Heart left ventricle (tissue), 16 donors: ENCODE results near the gene RIF1. TPM values are rescaled to one million over a fixed set of nuclear protein-coding genes. Genes with fewer than 3 reads are reported as not detected.

Experiments
- ATAC-seq, 4 donors: fragments of 200-7000 bp; cut with Tn5 transposase; one replicate each; pipeline ENCODE4 v1.9.1; 2020 to 2022; ENCODE audit warnings: moderate library complexity in 4 of 4, mild to moderate bottlenecking in 3 of 4, moderate number of reproducible peaks in 1 of 4
- DNase-seq, 5 donors: peaks; one replicate each; pipeline ENCODE4 v3.0.0-alpha.2; 2020
- H3K27ac ChIP-seq, 12 donors: fragments of 200-600 bp; sonication (generic) in 4 of 12; one replicate each; pipeline versions ENCODE4 v1.5.0 to v1.8.0; 2016 to 2022; ENCODE audit warnings: mild to moderate bottlenecking in 2 of 12
- H3K27me3 ChIP-seq, 9 donors: fragments of 200-600 bp; sonication (generic) in 2 of 9; one replicate each; pipeline versions ENCODE4 v1.5.1 to v1.8.0; 2016 to 2022; ENCODE audit warnings: mild to moderate bottlenecking in 3 of 9
- H3K36me3 ChIP-seq, 9 donors: fragments of 200-600 bp; sonication (generic) in 2 of 9; one replicate each; pipeline versions ENCODE4 v1.5.0 to v1.8.0; 2018 to 2022; ENCODE audit warnings: mild to moderate bottlenecking in 2 of 9
- H3K4me1 ChIP-seq, 12 donors: fragments of 200-600 bp; sonication (generic) in 4 of 12; one replicate each; pipeline versions ENCODE4 v1.5.0 to v1.8.0; 2016 to 2022; ENCODE audit warnings: mild to moderate bottlenecking in 3 of 12
- H3K4me3 ChIP-seq, 12 donors: fragments of 200-600 bp; sonication (generic) in 4 of 12; one replicate each; pipeline versions ENCODE4 v1.5.0 to v1.8.0; 2017 to 2022; ENCODE audit warnings: mild to moderate bottlenecking in 9 of 12, moderate library complexity in 4 of 12
- H3K9me3 ChIP-seq, 12 donors: fragments of 200-600 bp; sonication (generic) in 4 of 12; one replicate each; pipeline versions ENCODE4 v1.5.0 to v1.8.0; 2016 to 2022; ENCODE audit warnings: mild to moderate bottlenecking in 1 of 12
- POLR2A ChIP-seq, 2 donors: fragments of 450-650 bp; IDR thresholded peaks; one replicate each; pipeline ENCODE4 v1.6.1; 2017; ENCODE audit warnings: antibody characterized with exemption in 2 of 2, mild to moderate bottlenecking in 2 of 2, moderate library complexity in 2 of 2
- WGBS, 4 donors: extraction: QIAGEN DNeasy Blood & Tissue Kit in 2 of 4; methylation state at CpG; one replicate each; pipeline versions ENCODE4 v1.1.5 to v1.1.7; 2013 to 2018; 5-methylcytosine and 5-hydroxymethylcytosine counted together
- intact Hi-C, 10 donors: fragments of 100-400 bp; cut with DNase I; formaldehyde crosslinking; loops; one replicate each; pipeline versions ENCODE4 v1.11.1 to v1.14.2; 2022
- polyA plus RNA-seq, 2 donors: library from polyadenylated mRNA; stranded (reverse); fragments of 200-250 nt; gene quantifications; one replicate each; pipeline ENCODE4 v1.2.3, GENCODE V29; 2013
- total RNA-seq, 9 donors: library from RNA; depleted of rRNA in 2 of 9; stranded (reverse); fragments of >200 nt in 2 of 9; fragmentation: NEBNext Ultra II Directional in 3 of 9; extraction: Animal tissue kit (Norgen Biotek cat#: 25700) in 3 of 9; gene quantifications; one replicate each; pipeline versions ENCODE4 v1.1.0 to v1.2.4, GENCODE V29; 2016 to 2023
- TF ChIP-seq, protein P1 (sequence below), 12 donors: fragments of 200-600 bp; sonication (generic) in 4 of 12; IDR thresholded peaks; one replicate each; pipeline versions ENCODE4 v1.5.0 to v1.8.0; 2018 to 2022; ENCODE audit warnings: antibody characterized with exemption in 12 of 12, mild to moderate bottlenecking in 5 of 12
- donor health status: ischemic (EF 13 %, LVEDD 7.1; RV severe dilation, severe dysfunction).
- donor health status: healthy with polysubstance abuse.
- donor health status: DM: no; HTN: yes; CAD: no.
- donor health status: DM: no; HTN: no; CAD: no.
- donor health status: ischemic (EF 25% LVEDD 6.9; RV normal size, moderate dysfunction).
- donor health status: ischemic (EF 25% LVEDD 5.7; RV mildly dilated, moderate dysfunction).
- donor health status: healthy.
- donor health status: DM: yes; HTN: yes; CAD: no.
- donor health status: ischemic (EF 35%, LVEDD 5.7; RV mildly dilated, moderate dysfunction).
- donor health status: nonischemic (EF 11% LVEDD 7.7; RV severe dilation, severe dysfunction).
- donor health status: DM: yes; HTN: yes; CAD: no.
- donor health status: PGD.
- donor health status: ischemic (EF 29% LVEDD 5.4; RV normal size, mild dysfunction).
- donor health status: nonischemic (EF 23%, LVEDD 6.1; RV moderate dilation, normal function).

Gene RIF1
- total and polyA plus RNA-seq, 11 donors: 2.6 to 23.9 (median 14.1) TPM

- WGBS, 4 donors: 91 to 94% (median 92%) methylated on average over 3 of the region's 3 CpGs
- Histone ChIP-seq H3K4me1 (peaks cover 0 to 16% (median 0%) of the 10 kb centered on the region in 12 donors), H3K36me3 (peaks cover 4 to 96% (median 74%) of the 10 kb centered on the region in 9 donors), H3K27me3 (no peaks in the 10 kb centered on the region), H3K27ac (no peak overlapping the region), H3K4me3 (no peak overlapping the region), H3K9me3 (no peaks in the 10 kb centered on the region)
- no peak for ATAC-seq
- intact Hi-C loops: no loop called here
- DNase-seq: no peak
- TF ChIP-seq POLR2A (IDR thresholded peaks at IDR 0.05): no peak
- TF ChIP-seq, protein P1, sequence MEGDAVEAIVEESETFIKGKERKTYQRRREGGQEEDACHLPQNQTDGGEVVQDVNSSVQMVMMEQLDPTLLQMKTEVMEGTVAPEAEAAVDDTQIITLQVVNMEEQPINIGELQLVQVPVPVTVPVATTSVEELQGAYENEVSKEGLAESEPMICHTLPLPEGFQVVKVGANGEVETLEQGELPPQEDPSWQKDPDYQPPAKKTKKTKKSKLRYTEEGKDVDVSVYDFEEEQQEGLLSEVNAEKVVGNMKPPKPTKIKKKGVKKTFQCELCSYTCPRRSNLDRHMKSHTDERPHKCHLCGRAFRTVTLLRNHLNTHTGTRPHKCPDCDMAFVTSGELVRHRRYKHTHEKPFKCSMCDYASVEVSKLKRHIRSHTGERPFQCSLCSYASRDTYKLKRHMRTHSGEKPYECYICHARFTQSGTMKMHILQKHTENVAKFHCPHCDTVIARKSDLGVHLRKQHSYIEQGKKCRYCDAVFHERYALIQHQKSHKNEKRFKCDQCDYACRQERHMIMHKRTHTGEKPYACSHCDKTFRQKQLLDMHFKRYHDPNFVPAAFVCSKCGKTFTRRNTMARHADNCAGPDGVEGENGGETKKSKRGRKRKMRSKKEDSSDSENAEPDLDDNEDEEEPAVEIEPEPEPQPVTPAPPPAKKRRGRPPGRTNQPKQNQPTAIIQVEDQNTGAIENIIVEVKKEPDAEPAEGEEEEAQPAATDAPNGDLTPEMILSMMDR (IDR thresholded peaks at IDR 0.05): no peak
Measured at GRCh38 chr2:151423760-151424159, 14.1 kb downstream of the RIF1 start.

DNA sequence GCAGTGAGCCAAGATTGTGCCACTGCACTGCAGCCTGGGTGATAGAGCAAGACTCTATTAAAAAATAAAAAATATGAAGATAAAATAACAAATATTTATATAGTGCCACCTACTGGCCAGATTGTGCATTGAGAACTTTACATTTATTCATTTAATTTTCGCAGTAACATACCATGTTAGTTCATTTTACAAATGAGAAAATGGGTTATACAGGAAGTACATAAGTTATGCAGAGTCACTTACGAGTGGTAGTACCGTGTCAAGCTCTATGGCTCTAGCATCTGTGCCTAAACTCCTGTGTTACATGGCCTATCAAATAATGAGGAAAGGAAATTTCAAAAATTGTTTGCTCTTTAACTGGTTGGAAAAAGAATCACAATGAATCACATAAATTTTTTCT is 27.9 kb downstream of the RIF1 start:
- Histone ChIP-seq H3K27me3 (no peaks in the 10 kb centered on the region), H3K9me3 (no peaks in the 10 kb centered on the region), H3K4me3 (no peak overlapping the region), H3K36me3 (peaks cover 0 to 100% (median 100%) of the 10 kb centered on the region in 9 donors), H3K27ac (no peak overlapping the region), H3K4me1 (no peaks in the 10 kb centered on the region)
- intact Hi-C loops: no loop called here
- DNase-seq (no peak), ATAC-seq (no peak)
- 57 to 67% (median 60%) methylated on average over 3 of the region's 3 CpGs for WGBS, 4 donors
- TF ChIP-seq POLR2A (IDR thresholded peaks at IDR 0.05): no peak
- TF ChIP-seq, protein P1 (IDR thresholded peaks at IDR 0.05): peak; percentile 53 to 87 (median 70)

- Histone ChIP-seq H3K4me1 (no peaks in the 10 kb centered on the region), H3K27me3 (no peaks in the 10 kb centered on the region), H3K36me3 (peaks cover 0 to 100% (median 100%) of the 10 kb centered on the region in 9 donors), H3K27ac (no peak overlapping the region), H3K4me3 (no peak overlapping the region), H3K9me3 (no peaks in the 10 kb centered on the region)
- intact Hi-C loops: no loop called here
- DNase-seq (no peak), ATAC-seq (no peak)
- WGBS, 4 donors: 92 to 94% (median 93%) methylated on average over 4 of the region's 4 CpGs
- TF ChIP-seq, protein P1 (IDR thresholded peaks at IDR 0.05): no peak
- no peak for TF ChIP-seq POLR2A (IDR thresholded peaks at IDR 0.05)
Measured at GRCh38 chr2:151438506-151438905, 28.8 kb downstream of the RIF1 start.

- peaks cover 0 to 100% (median 100%) of the 10 kb centered on the region in 9 donors for H3K36me3 ChIP-seq
- DNase-seq: no peak
- H3K27me3 ChIP-seq: no peaks in the 10 kb centered on the region
- 95 to 98% (median 97%) methylated on average over 13 of the region's 13 CpGs for WGBS, 4 donors
- no peaks in the 10 kb centered on the region for H3K4me1 ChIP-seq
- no peak overlapping the region for H3K4me3 ChIP-seq
- ATAC-seq: peak in 1 of 4 donors; percentile 28
- TF ChIP-seq, protein P1 (IDR thresholded peaks at IDR 0.05): no peak
- no peak for TF ChIP-seq POLR2A (IDR thresholded peaks at IDR 0.05)
- no peaks in the 10 kb centered on the region for H3K9me3 ChIP-seq
- intact Hi-C loops: no loop called here
- H3K27ac ChIP-seq: no peak overlapping the region
Measured at GRCh38 chr2:151439127-151439526, 29.4 kb downstream of the RIF1 start.
